PFSK-1 (cell line): Measurements from ENCODE around the gene WDR82.

ENCODE experiments used
- FOXP2 ChIP-seq: optimal IDR thresholded peaks from 2 replicates; pipeline ENCODE3; 2011; ENCODE audit warnings: borderline replicate concordance, control low read depth, inconsistent platforms; ENCODE audit not compliant: insufficient read depth; ENCODE audit errors: extremely low read length, extremely low read depth
- POLR2AphosphoS5 ChIP-seq: IDR thresholded peaks from 2 replicates; pipeline ENCODE4 v1.6.1; 2012; ENCODE audit warnings: low read depth, mild to moderate bottlenecking, control low read depth, low read length, moderate library complexity
- REST ChIP-seq, 2 experiments: IDR thresholded peaks; 2 replicates each; pipeline versions ENCODE4 v1.6.1 to v1.8.0; 2011 to 2012; ENCODE audit warnings: low read depth in 2 of 2, low read length in 2 of 2, control low read depth in 1 of 2, inconsistent platforms in 1 of 2, mild to moderate bottlenecking in 1 of 2, moderate library complexity in 1 of 2; ENCODE audit not compliant: insufficient read depth in 1 of 2
- SIN3A ChIP-seq: IDR thresholded peaks from 2 replicates; pipeline ENCODE4 v1.6.1; 2012; ENCODE audit warnings: mild to moderate bottlenecking, low read length, moderate library complexity, borderline replicate concordance; ENCODE audit not compliant: insufficient read depth
- TAF1 ChIP-seq: IDR thresholded peaks from 2 replicates; pipeline ENCODE4 v1.6.1; 2012; ENCODE audit warnings: low read length, control low read depth, borderline replicate concordance; ENCODE audit not compliant: insufficient read depth

- TF ChIP-seq REST (IDR thresholded peaks at IDR 0.05; ENCODE audit: insufficient read depth in 1 of 2, low read depth in 2 of 2, low read length in 2 of 2) (no peak), TAF1 (no peak), POLR2AphosphoS5 (no peak), FOXP2 (no peak), SIN3A (no peak)
These were observed 19.0 kb upstream of the WDR82 start for GRCh38 chr3:52297242-52298148.
